Measurements from ENCODE around the gene MYZAP. TPM values are rescaled to one million over a fixed set of nuclear protein-coding genes. Genes with fewer than 3 reads are reported as not detected.
A peak's percentile ranks its signal among the peaks of the same experiment; 100 is the strongest.

Gene MYZAP
- total and polyA plus RNA-seq, 2 donors from 2014 or later: 3.3 to 6.1 TPM

GRCh38 chr15:57549935-57550334, 41.8 kb upstream of the MYZAP start:
- Histone ChIP-seq H3K27me3 (ENCODE audit: control insufficient read depth, insufficient read depth, low read length) (no peaks in the 10 kb centered on the region), H3K36me3 (ENCODE audit: control insufficient read depth in 2 of 3, insufficient read depth in 3 of 3, low read length in 3 of 3) (peaks cover 2 to 54% (median 32%) of the 10 kb centered on the region in 3 donors), H3K4me1 (ENCODE audit: control insufficient read depth in 2 of 3, insufficient read depth in 2 of 3, low read depth in 1 of 3, low read length in 3 of 3) (peaks cover 0 to 55% (median 52%) of the 10 kb centered on the region in 3 donors), H3K4me3 (ENCODE audit: low read length in 3 of 3) (no peak overlapping the region), H3K9ac (ENCODE audit: low read length in 3 of 3) (peak overlapping the region in 1 of 3 donors; percentile 52), H3K27ac (ENCODE audit: low read depth in 2 of 2, low read length in 2 of 2) (peak overlapping the region; percentile 90 to 95), H3K9me3 (ENCODE audit: control insufficient read depth in 2 of 3, insufficient read depth in 1 of 3, low read length in 3 of 3) (no peaks in the 10 kb centered on the region)
- no peak for TF ChIP-seq CTCF (IDR thresholded peaks at IDR 0.05; ENCODE audit: borderline replicate concordance, extremely low read depth, insufficient read depth)
- DNase-seq (no peak), FAIRE-seq (no peak)
- intact Hi-C loops (cut with DNase I): no loop called here

- no peaks in the 10 kb centered on the region for H3K9me3 ChIP-seq (ENCODE audit: control insufficient read depth in 2 of 3, insufficient read depth in 1 of 3, low read length in 3 of 3)
- no peak for TF ChIP-seq CTCF (IDR thresholded peaks at IDR 0.05; ENCODE audit: borderline replicate concordance, extremely low read depth, insufficient read depth)
- no peaks in the 10 kb centered on the region for H3K27me3 ChIP-seq (ENCODE audit: control insufficient read depth, insufficient read depth, low read length)
- H3K9ac ChIP-seq (ENCODE audit: low read length in 3 of 3): peak overlapping the region in 1 of 3 donors; percentile 69
- H3K36me3 ChIP-seq (ENCODE audit: control insufficient read depth in 2 of 3, insufficient read depth in 3 of 3, low read length in 3 of 3): peaks cover 2 to 47% (median 25%) of the 10 kb centered on the region in 3 donors
- DNase-seq (peak in 2 of 5 donors; percentile 56 to 91), FAIRE-seq (peak; percentile 64)
- H3K27ac ChIP-seq (ENCODE audit: low read depth in 2 of 2, low read length in 2 of 2): peak overlapping the region; percentile 90 to 95
- peaks cover 4 to 59% (median 59%) of the 10 kb centered on the region in 3 donors for H3K4me1 ChIP-seq (ENCODE audit: control insufficient read depth in 2 of 3, insufficient read depth in 2 of 3, low read depth in 1 of 3, low read length in 3 of 3)
- intact Hi-C loops (cut with DNase I): no loop called here
- no peak overlapping the region for H3K4me3 ChIP-seq (ENCODE audit: low read length in 3 of 3)
These were observed 41.1 kb upstream of the MYZAP start for GRCh38 chr15:57550640-57551039.

- FAIRE-seq: no peak
- Histone ChIP-seq H3K9me3 (ENCODE audit: control insufficient read depth in 2 of 3, insufficient read depth in 1 of 3, low read length in 3 of 3) (no peaks in the 10 kb centered on the region), H3K9ac (ENCODE audit: low read length in 3 of 3) (peak overlapping the region in 1 of 3 donors; percentile 69), H3K4me3 (ENCODE audit: low read length in 3 of 3) (no peak overlapping the region), H3K27me3 (ENCODE audit: control insufficient read depth, insufficient read depth, low read length) (no peaks in the 10 kb centered on the region), H3K4me1 (ENCODE audit: control insufficient read depth in 2 of 3, insufficient read depth in 2 of 3, low read depth in 1 of 3, low read length in 3 of 3) (peaks cover 4 to 61% (median 59%) of the 10 kb centered on the region in 3 donors), H3K36me3 (ENCODE audit: control insufficient read depth in 2 of 3, insufficient read depth in 3 of 3, low read length in 3 of 3) (peaks cover 0 to 34% (median 16%) of the 10 kb centered on the region in 3 donors), H3K27ac (ENCODE audit: low read depth in 2 of 2, low read length in 2 of 2) (peak overlapping the region; percentile 90 to 95)
- TF ChIP-seq CTCF (IDR thresholded peaks at IDR 0.05; ENCODE audit: borderline replicate concordance, extremely low read depth, insufficient read depth): no peak
- intact Hi-C loops (cut with DNase I): no loop called here
- DNase-seq: peak in 4 of 5 donors; percentile 73 to 91 (median 76)
These were observed 39.7 kb upstream of the MYZAP start for GRCh38 chr15:57551715-57552677.
